IPS-15b (cell line): ENCODE measurements around the gene IRS2.

Experiments
- H3K27me3 ChIP-seq: one replicate; pipeline ENCODE4 v1.6.1; 2013; ENCODE audit warnings: low read length; ENCODE audit not compliant: control insufficient read depth, insufficient read depth
- H3K36me3 ChIP-seq: one replicate; pipeline ENCODE4 v1.6.1; 2013; ENCODE audit warnings: low read length; ENCODE audit not compliant: control insufficient read depth, insufficient read depth
- H3K4me1 ChIP-seq: one replicate; pipeline ENCODE4 v1.6.1; 2013; ENCODE audit warnings: mild to moderate bottlenecking, low read length; ENCODE audit not compliant: control insufficient read depth, insufficient read depth
- H3K4me3 ChIP-seq: one replicate; pipeline ENCODE4 v1.5.1; 2013; ENCODE audit warnings: low read depth, low read length
- H3K9ac ChIP-seq: one replicate; pipeline ENCODE4 v1.6.1; 2013; ENCODE audit warnings: low read depth, mild to moderate bottlenecking, low read length
- H3K9me3 ChIP-seq: one replicate; pipeline ENCODE4 v1.6.1; 2013; ENCODE audit warnings: mild to moderate bottlenecking, low read length; ENCODE audit not compliant: control insufficient read depth, insufficient read depth

Gene IRS2

DNA sequence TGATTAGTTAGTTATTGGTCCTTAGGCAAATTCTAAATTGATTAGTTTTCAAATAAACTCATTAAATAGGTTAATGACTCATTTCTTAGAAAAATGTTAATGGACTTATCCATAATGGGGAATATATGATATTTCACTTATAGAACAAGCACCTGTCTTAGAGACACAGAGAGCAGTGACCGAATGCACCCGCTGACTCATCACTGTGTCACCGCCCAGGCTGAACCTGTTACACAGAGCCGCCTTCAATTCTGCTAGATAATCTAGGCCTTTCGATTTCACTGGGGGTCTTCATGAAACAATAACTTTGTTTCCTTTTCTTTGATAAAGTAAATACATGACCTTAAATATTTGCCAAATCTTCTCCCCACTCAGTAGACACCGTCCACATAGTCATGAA lies 13.1 kb downstream of the IRS2 start:
- no peak overlapping the region for H3K9ac ChIP-seq
- H3K27me3 ChIP-seq, result no peaks in the 10 kb centered on the region
- H3K4me3 ChIP-seq, result no peak overlapping the region
- peaks cover 6% of the 10 kb centered on the region for H3K4me1 ChIP-seq
- H3K36me3 ChIP-seq, result peaks cover 3% of the 10 kb centered on the region
- no peaks in the 10 kb centered on the region for H3K9me3 ChIP-seq

DNA sequence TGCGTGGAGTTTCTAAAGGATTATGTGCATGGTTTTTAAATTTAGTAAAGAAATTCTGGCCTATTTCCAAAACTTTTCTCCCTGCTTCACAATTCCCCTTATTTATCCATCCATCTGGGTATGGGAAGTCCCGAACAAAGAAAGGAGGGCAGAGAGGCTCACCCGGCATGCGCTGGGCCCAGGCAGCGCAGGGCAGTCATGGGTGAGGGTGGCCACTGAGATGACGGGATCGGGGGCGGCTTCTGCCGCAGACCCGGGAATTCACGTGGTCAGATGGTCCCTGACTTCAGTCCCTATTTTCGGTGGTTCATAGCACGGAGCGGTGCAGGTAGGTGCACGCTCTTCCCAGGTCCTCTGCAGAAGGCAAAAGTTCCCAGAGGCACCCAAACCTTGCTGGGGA lies 14.5 kb downstream of the IRS2 start:
- Histone ChIP-seq H3K4me3 (no peak overlapping the region), H3K4me1 (no peaks in the 10 kb centered on the region), H3K36me3 (peaks cover 3% of the 10 kb centered on the region), H3K9ac (no peak overlapping the region), H3K9me3 (no peaks in the 10 kb centered on the region), H3K27me3 (no peaks in the 10 kb centered on the region)

DNA sequence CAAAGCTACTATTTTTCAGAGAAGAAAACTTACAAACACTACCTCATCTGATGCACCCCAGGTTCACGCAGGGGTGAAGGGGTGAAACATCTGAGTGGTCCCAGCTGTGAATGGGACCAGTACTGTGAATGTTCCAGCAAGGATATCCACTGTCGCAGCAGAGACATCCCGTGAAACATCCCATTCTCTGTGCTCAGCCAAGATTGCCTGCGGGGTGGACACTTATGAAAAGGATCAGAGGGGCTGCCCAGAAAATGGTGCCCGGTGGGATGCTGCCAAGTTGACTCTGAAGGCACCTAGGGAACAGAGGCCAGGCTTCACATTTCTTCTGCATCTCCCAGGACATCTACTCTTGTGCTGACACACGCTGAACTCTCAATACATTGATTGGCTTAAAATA lies 15.9 kb downstream of the IRS2 start:
- H3K4me3 ChIP-seq, result no peak overlapping the region
- no peaks in the 10 kb centered on the region for H3K4me1 ChIP-seq
- H3K36me3 ChIP-seq, result peaks cover 3% of the 10 kb centered on the region
- H3K9ac ChIP-seq, result no peak overlapping the region
- no peaks in the 10 kb centered on the region for H3K9me3 ChIP-seq
- H3K27me3 ChIP-seq, result no peaks in the 10 kb centered on the region

DNA sequence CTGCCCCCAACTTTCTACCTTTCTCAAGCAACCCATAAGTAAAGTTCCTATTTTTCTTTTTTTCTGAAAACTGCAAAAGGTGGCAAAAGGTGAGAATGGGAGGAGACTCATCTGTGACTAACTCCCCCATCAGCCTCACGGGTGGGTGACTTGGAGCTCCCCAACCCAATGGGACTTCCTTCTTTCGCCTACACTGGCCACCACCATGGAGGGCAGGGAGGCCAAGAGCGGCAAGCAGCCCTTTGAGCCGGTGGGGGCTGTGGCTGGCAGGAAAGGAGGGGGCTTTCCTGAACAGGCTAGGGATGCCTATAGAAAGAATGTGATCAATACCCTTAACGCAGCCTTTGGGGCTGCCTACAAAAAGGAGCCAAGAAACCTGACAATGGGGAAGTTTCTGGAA lies 16.5 kb downstream of the IRS2 start:
- Histone ChIP-seq H3K36me3 (peaks cover 3% of the 10 kb centered on the region), H3K27me3 (no peaks in the 10 kb centered on the region), H3K9ac (no peak overlapping the region), H3K4me3 (no peak overlapping the region), H3K9me3 (no peaks in the 10 kb centered on the region), H3K4me1 (no peaks in the 10 kb centered on the region)

DNA sequence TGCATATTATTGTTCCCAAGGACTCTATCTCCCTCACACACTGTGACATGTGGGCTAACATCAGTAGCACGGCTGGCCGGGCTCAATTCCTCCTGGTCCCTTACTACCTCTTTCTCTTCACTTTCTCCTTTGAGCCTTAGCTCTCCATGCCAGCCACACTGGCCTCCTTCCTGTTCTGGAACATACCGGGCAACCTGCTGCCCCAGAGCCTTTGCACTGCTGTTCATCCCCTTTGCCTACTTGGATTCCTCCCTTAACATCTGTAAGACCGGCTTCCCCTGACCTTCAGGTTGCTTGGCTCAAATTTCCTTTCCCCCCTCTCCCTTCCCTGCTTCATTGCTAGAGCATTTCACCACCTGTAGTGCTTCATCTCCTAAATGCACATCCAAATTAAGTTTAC lies 17.1 kb downstream of the IRS2 start:
- Histone ChIP-seq H3K4me1 (no peaks in the 10 kb centered on the region), H3K9me3 (no peaks in the 10 kb centered on the region), H3K27me3 (no peaks in the 10 kb centered on the region), H3K36me3 (peaks cover 3% of the 10 kb centered on the region), H3K4me3 (no peak overlapping the region), H3K9ac (no peak overlapping the region)

DNA sequence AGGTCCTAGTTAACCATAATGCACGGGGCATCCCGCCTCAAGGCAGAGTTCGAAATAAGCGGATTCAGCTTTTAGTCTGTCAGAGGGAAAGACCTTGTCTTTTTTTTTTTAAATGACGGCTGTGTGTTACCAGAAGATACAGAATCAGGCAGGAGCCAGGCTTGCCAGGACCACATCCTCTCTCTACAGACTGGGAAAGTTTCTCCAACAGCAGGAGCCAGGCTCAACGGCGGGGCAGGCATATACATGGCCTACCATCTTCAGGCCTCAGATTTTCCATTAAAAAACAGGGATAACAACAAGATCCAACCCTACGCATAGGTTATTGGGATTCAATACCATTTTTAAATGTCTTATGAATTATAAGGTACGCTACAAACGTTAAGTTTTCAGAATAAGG lies 17.8 kb downstream of the IRS2 start:
- H3K27me3 ChIP-seq, result no peaks in the 10 kb centered on the region
- H3K9ac ChIP-seq, result no peak overlapping the region
- no peak overlapping the region for H3K4me3 ChIP-seq
- peaks cover 3% of the 10 kb centered on the region for H3K36me3 ChIP-seq
- no peaks in the 10 kb centered on the region for H3K9me3 ChIP-seq
- H3K4me1 ChIP-seq, result no peaks in the 10 kb centered on the region

DNA sequence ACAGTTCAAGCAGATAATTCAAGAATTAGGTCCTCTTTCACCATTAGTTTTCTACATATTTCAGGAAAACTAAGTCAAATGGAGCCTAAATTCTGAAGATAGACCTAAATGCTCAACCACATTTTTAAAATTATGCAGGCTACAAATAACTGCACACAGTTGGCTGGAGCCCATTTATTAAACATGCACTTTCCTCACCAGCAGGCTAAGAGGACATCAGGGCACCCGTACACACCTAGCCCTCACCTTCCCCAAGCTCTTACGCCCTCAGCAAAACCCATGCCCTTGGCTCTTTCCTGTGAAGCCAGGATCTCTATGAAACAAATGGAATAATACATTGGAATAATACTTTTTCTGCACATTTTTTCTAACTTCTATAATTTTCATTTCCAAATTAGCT lies 18.2 kb downstream of the IRS2 start:
- Histone ChIP-seq H3K9me3 (no peaks in the 10 kb centered on the region), H3K27me3 (no peaks in the 10 kb centered on the region), H3K36me3 (peaks cover 3% of the 10 kb centered on the region), H3K9ac (no peak overlapping the region), H3K4me3 (no peak overlapping the region), H3K4me1 (no peaks in the 10 kb centered on the region)

DNA sequence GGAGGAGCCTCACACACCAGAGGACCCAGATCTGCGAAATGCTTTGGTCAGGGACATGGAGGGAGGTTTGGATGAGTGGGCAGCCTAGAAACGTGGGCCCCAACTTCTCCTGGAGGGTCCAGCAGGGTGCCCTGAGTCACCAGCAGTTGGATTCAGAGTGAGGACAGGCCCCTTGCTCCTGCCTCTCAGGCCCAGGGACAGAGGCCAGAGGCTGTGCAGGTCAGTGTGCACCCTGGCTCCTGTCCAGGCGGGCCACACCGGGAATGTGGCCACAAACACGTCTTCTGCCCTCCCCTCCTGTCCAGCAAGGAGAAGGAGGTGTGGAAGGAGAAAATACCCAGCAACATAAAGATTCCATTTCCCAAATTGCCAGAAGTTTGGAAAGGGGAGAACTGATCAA lies 19.4 kb downstream of the IRS2 start:
- Histone ChIP-seq H3K9me3 (no peaks in the 10 kb centered on the region), H3K4me3 (no peak overlapping the region), H3K36me3 (no peaks in the 10 kb centered on the region), H3K4me1 (no peaks in the 10 kb centered on the region), H3K27me3 (no peaks in the 10 kb centered on the region), H3K9ac (no peak overlapping the region)

DNA sequence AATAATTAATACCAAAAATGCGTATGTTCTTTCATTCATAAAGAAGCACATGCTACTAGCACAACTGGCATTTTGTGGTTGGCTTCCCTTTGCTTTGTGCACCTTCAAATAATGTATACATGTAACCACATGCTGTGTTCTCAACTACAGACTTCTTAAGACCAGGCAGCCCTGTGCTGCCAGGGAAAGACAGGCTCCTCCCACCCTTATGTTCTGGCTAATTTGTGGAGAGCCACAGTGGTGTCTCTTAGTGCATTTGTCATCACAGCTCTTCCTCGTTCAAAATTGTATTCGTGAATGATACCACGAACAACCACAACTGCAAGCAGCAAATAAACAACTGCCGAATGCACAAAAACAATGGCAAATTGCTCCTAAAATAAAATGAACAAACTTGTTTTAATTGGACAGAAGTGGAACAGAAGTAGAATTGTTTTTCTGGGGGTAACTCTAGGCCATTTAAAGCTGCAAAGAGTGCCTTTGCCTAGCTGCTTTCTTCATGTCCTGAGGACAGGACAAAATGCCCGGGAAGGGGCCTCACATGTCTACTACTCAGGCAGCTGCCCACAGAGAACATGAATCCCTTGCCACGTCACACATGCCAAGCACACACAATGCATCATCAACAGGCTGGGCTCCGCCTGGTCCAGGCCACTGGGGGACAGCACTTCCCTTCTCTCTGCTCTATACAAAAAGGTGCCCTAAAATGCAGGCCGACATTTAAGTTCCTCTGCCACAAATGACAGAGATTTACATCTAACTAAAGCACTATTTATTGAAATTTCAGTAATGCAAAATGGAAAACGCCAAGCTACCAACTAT lies 21.7 kb downstream of the IRS2 start:
- H3K4me1 ChIP-seq, result peaks cover 4% of the 10 kb centered on the region
- no peaks in the 10 kb centered on the region for H3K27me3 ChIP-seq
- no peaks in the 10 kb centered on the region for H3K9me3 ChIP-seq
- no peak overlapping the region for H3K9ac ChIP-seq
- H3K36me3 ChIP-seq, result no peaks in the 10 kb centered on the region
- H3K4me3 ChIP-seq, result no peak overlapping the region

DNA sequence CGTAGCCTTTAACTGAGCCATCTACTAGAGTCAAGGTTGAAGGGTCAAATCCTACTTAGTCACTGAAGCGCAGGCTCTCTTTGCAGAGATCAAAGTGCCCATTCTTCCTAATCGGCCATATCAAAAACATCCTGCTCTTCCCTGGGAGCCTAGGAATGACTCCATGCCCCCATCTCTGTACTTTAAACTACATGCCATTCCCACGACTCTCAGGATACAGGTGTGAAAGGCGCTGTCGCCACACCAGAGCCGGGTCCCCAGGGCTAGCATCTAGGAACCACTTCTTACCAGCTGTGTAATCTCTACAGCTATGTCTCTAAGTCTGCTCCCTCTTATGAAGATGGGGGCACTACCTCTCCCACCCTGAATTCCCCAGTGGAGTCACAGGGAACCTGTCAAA lies 22.3 kb downstream of the IRS2 start:
- H3K9ac ChIP-seq, result no peak overlapping the region
- H3K4me1 ChIP-seq, result peaks cover 4% of the 10 kb centered on the region
- no peaks in the 10 kb centered on the region for H3K36me3 ChIP-seq
- no peaks in the 10 kb centered on the region for H3K9me3 ChIP-seq
- no peak overlapping the region for H3K4me3 ChIP-seq
- H3K27me3 ChIP-seq, result no peaks in the 10 kb centered on the region

DNA sequence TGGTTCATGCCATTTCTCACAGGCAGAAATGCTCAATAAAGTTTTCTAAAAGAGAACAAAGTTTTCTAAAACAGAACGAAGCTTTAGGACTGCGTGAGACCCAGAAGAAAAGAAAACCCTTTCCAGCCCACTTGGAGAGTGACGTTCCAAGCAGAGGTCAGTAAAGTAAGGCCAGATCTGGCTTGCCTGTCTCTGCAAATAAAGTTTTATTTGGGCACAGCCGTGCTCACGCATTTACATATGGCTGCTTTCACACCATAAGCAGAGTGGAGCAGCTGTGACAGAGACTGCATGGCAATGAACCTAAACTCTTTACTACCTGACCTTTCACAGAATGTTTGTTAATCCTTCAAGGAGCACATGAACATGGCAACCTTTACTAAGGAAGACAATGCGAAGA lies 23.6 kb downstream of the IRS2 start:
- Histone ChIP-seq H3K4me3 (no peak overlapping the region), H3K4me1 (peaks cover 4% of the 10 kb centered on the region), H3K9ac (no peak overlapping the region)

DNA sequence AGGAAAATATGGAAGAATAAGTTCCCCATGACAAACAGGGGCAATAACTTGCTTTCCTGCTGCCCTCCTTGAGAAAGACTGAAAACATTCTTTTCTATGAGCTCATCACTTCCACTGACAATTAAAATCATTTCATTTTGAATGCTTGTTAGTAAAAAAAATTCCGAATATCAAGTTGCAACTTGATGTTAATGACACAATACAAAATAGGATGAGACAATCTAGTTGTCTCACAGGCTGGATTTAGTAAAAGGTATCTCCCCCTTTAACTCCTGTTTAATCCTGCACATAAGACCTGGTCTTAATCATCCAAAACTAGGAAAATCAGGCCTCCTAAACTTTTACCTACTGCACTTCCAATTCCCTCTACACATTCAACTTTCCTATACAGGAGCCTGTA lies 24.7 kb downstream of the IRS2 start:
- H3K36me3 ChIP-seq, result no peaks in the 10 kb centered on the region
- no peak overlapping the region for H3K4me3 ChIP-seq
- peaks cover 4% of the 10 kb centered on the region for H3K4me1 ChIP-seq

More for the DNA sequence above, 23.6 kb downstream of the IRS2 start:
- H3K36me3 ChIP-seq, result no peaks in the 10 kb centered on the region
- H3K27me3 ChIP-seq, result no peaks in the 10 kb centered on the region
- no peaks in the 10 kb centered on the region for H3K9me3 ChIP-seq

More for the DNA sequence above, 24.7 kb downstream of the IRS2 start:
- no peaks in the 10 kb centered on the region for H3K27me3 ChIP-seq
- H3K9ac ChIP-seq, result no peak overlapping the region
- H3K9me3 ChIP-seq, result no peaks in the 10 kb centered on the region
